Esophagus muscularis mucosa (tissue), 3 donors: ENCODE results near the gene PRKCE.

Experiments used
- CTCF ChIP-seq, 3 experiments: fragments of 200-600 bp in 2 of 3; fragments of 450-650 bp in 1 of 3; sonication (generic) in 2 of 3; IDR thresholded peaks; one replicate each; pipeline ENCODE4 v1.5.1; 2017 to 2019; ENCODE audit warnings: antibody characterized with exemption in 3 of 3, mild to moderate bottlenecking in 2 of 3, moderate library complexity in 1 of 3
- POLR2A ChIP-seq: fragments of 450-650 bp; IDR thresholded peaks from one replicate; pipeline ENCODE4 v1.6.1; 2017; ENCODE audit warnings: antibody characterized with exemption, moderate library complexity, mild to moderate bottlenecking, low read depth
- POLR2AphosphoS5 ChIP-seq, 2 donors: sonication (generic); formaldehyde crosslinking; IDR thresholded peaks; one replicate each; pipeline ENCODE4 v1.6.1; 2017; ENCODE audit warnings: antibody characterized with exemption in 2 of 2

GRCh38 chr2:45765728-45766254, 114.3 kb downstream of the PRKCE start:
- TF ChIP-seq CTCF (IDR thresholded peaks at IDR 0.05) (no peak), POLR2AphosphoS5 (IDR thresholded peaks at IDR 0.05) (no peak), POLR2A (no peak)
